Measurements from ENCODE around the gene RGL4.
"Not testable (repeated sequence)": the region's sequence is repeated elsewhere in the genome, so short reads cannot be mapped to it uniquely, and the experiment has no call there.

- not testable (repeated sequence) for TF ChIP-seq CTBP1 (IDR thresholded peaks at IDR 0.05; ENCODE audit: borderline replicate concordance); ELF4 (IDR thresholded peaks at IDR 0.05); BHLHE40 (IDR thresholded peaks at IDR 0.05; ENCODE audit: borderline replicate concordance); ARNT (IDR thresholded peaks at IDR 0.05); NFRKB (IDR thresholded peaks at IDR 0.05); SUZ12 (IDR thresholded peaks at IDR 0.05); SP1 (IDR thresholded peaks at IDR 0.05); HDGF (IDR thresholded peaks at IDR 0.05; ENCODE audit: borderline replicate concordance); FOXA1 (IDR thresholded peaks at IDR 0.05); FOXK2 (IDR thresholded peaks at IDR 0.05); FOXM1 (IDR thresholded peaks at IDR 0.05; ENCODE audit: borderline replicate concordance); ZNF384 (IDR thresholded peaks at IDR 0.05); TARDBP (IDR thresholded peaks at IDR 0.05); PKNOX1 (IDR thresholded peaks at IDR 0.05)
Observed at GRCh38 chr22:23674886-23675501, 15.8 kb upstream of the RGL4 start.

Data from HEK293T (cell line).